Activated naive CD8-positive, alpha-beta T cell treated with anti-CD3 and anti-CD28 coated beads, Interleukin-2, amount 50 U/mL, for 24 hours (primary cell): ENCODE measurements around the gene CCDC27.
A peak's percentile ranks its signal among the peaks of the same experiment; 100 is the strongest.
"Not testable (repeated sequence)": the region's sequence is repeated elsewhere in the genome, so short reads cannot be mapped to it uniquely, and the experiment has no call there.

Experiments
- ATAC-seq: fragments of 150-1000 bp; cut with Tn5 transposase; one replicate; pipeline ENCODE4 v1.10.0; 2021
- DNase-seq: peaks from one replicate; pipeline ENCODE4 v3.0.0; 2021
- H3K27ac Mint-ChIP-seq: one replicate; pipeline ENCODE4 v1.8.0; 2021; ENCODE audit warnings: mild to moderate bottlenecking, mixed read lengths
- H3K27me3 Mint-ChIP-seq: one replicate; pipeline ENCODE4 v1.8.0; 2021; ENCODE audit warnings: mixed read lengths
- H3K36me3 Mint-ChIP-seq: one replicate; pipeline ENCODE4 v1.8.0; 2021; ENCODE audit warnings: low read depth, mixed read lengths
- H3K4me1 Mint-ChIP-seq: one replicate; pipeline ENCODE4 v1.8.0; 2021; ENCODE audit warnings: mixed read lengths
- H3K4me3 Mint-ChIP-seq: one replicate; pipeline ENCODE4 v1.8.0; 2021; ENCODE audit warnings: mild to moderate bottlenecking, moderate library complexity, mixed read lengths
- H3K9me3 Mint-ChIP-seq: one replicate; pipeline ENCODE4 v1.8.0; 2021; ENCODE audit warnings: mixed read lengths

Gene CCDC27

GRCh38 chr1:3713840-3714239, 38.4 kb upstream of the CCDC27 start:
- Mint-ChIP-seq H3K4me3 (no peak overlapping the region), H3K27me3 (peaks cover 7% of the 10 kb centered on the region)

GRCh38 chr1:3714284-3714741, 37.9 kb upstream of the CCDC27 start:
- no peak for DNase-seq
- ATAC-seq: no peak
- Mint-ChIP-seq H3K4me3 (no peak overlapping the region), H3K27ac (no peak overlapping the region), H3K36me3 (no peaks in the 10 kb centered on the region), H3K9me3 (no peaks in the 10 kb centered on the region), H3K27me3 (peaks cover 7% of the 10 kb centered on the region), H3K4me1 (no peaks in the 10 kb centered on the region)

More at GRCh38 chr1:3713840-3714239, 38.4 kb upstream of the CCDC27 start:
- Mint-ChIP-seq H3K4me1 (no peaks in the 10 kb centered on the region), H3K9me3 (no peaks in the 10 kb centered on the region), H3K27ac (no peak overlapping the region), H3K36me3 (no peaks in the 10 kb centered on the region)
- no peak for ATAC-seq
- no peak for DNase-seq

GRCh38 chr1:3714814-3715213, 37.4 kb upstream of the CCDC27 start:
- no peak for ATAC-seq
- Mint-ChIP-seq H3K9me3 (no peaks in the 10 kb centered on the region), H3K4me1 (no peaks in the 10 kb centered on the region), H3K36me3 (no peaks in the 10 kb centered on the region), H3K27me3 (peaks cover 5% of the 10 kb centered on the region), H3K4me3 (no peak overlapping the region), H3K27ac (no peak overlapping the region)
- DNase-seq: no peak

GRCh38 chr1:3716351-3716750, 35.9 kb upstream of the CCDC27 start:
- no peaks in the 10 kb centered on the region for H3K27me3 Mint-ChIP-seq
- H3K4me3 Mint-ChIP-seq: no peak overlapping the region
- H3K36me3 Mint-ChIP-seq: no peaks in the 10 kb centered on the region
- H3K4me1 Mint-ChIP-seq: no peaks in the 10 kb centered on the region
- no peak overlapping the region for H3K27ac Mint-ChIP-seq
- DNase-seq: no peak
- no peak for ATAC-seq
- no peaks in the 10 kb centered on the region for H3K9me3 Mint-ChIP-seq

GRCh38 chr1:3717041-3717714, 35.1 kb upstream of the CCDC27 start:
- Mint-ChIP-seq H3K9me3 (no peaks in the 10 kb centered on the region), H3K4me3 (no peak overlapping the region), H3K4me1 (no peaks in the 10 kb centered on the region), H3K27me3 (no peaks in the 10 kb centered on the region), H3K27ac (no peak overlapping the region), H3K36me3 (no peaks in the 10 kb centered on the region)
- DNase-seq: no peak
- no peak for ATAC-seq

- Mint-ChIP-seq H3K9me3 (no peaks in the 10 kb centered on the region), H3K4me1 (no peaks in the 10 kb centered on the region), H3K36me3 (no peaks in the 10 kb centered on the region), H3K4me3 (no peak overlapping the region), H3K27ac (no peak overlapping the region), H3K27me3 (no peaks in the 10 kb centered on the region)
- DNase-seq: peak; percentile 31
- no peak for ATAC-seq
Measured at GRCh38 chr1:3717715-3718601, 34.3 kb upstream of the CCDC27 start.

GRCh38 chr1:3718764-3719163, 33.5 kb upstream of the CCDC27 start:
- H3K27ac Mint-ChIP-seq: no peak overlapping the region
- H3K27me3 Mint-ChIP-seq: no peaks in the 10 kb centered on the region
- no peaks in the 10 kb centered on the region for H3K9me3 Mint-ChIP-seq
- no peaks in the 10 kb centered on the region for H3K4me1 Mint-ChIP-seq
- H3K4me3 Mint-ChIP-seq: no peak overlapping the region
- H3K36me3 Mint-ChIP-seq: no peaks in the 10 kb centered on the region
- ATAC-seq: no peak
- DNase-seq: no peak

GRCh38 chr1:3721955-3722465, 30.2 kb upstream of the CCDC27 start:
- ATAC-seq (no peak), DNase-seq (no peak)
- no peaks in the 10 kb centered on the region for H3K4me1 Mint-ChIP-seq
- H3K4me3 Mint-ChIP-seq: no peak overlapping the region
- H3K36me3 Mint-ChIP-seq: no peaks in the 10 kb centered on the region
- no peaks in the 10 kb centered on the region for H3K27me3 Mint-ChIP-seq
- H3K27ac Mint-ChIP-seq: no peak overlapping the region
- H3K9me3 Mint-ChIP-seq: no peaks in the 10 kb centered on the region

GRCh38 chr1:3722846-3723245, 29.4 kb upstream of the CCDC27 start:
- no peak overlapping the region for H3K4me3 Mint-ChIP-seq
- H3K27me3 Mint-ChIP-seq: no peaks in the 10 kb centered on the region
- DNase-seq (no peak), ATAC-seq (no peak)
- no peak overlapping the region for H3K27ac Mint-ChIP-seq
- H3K9me3 Mint-ChIP-seq: no peaks in the 10 kb centered on the region
- no peaks in the 10 kb centered on the region for H3K36me3 Mint-ChIP-seq
- H3K4me1 Mint-ChIP-seq: no peaks in the 10 kb centered on the region

GRCh38 chr1:3724416-3725030, 27.7 kb upstream of the CCDC27 start:
- H3K27me3 Mint-ChIP-seq, H3K9me3 Mint-ChIP-seq, H3K4me1 Mint-ChIP-seq, H3K27ac Mint-ChIP-seq, H3K36me3 Mint-ChIP-seq, H3K4me3 Mint-ChIP-seq: not testable (repeated sequence)
- DNase-seq: peak; percentile 86
- peak; percentile 34 for ATAC-seq

GRCh38 chr1:3725366-3725765, 26.9 kb upstream of the CCDC27 start:
- ATAC-seq (no peak), DNase-seq (no peak)
- no peaks in the 10 kb centered on the region for H3K36me3 Mint-ChIP-seq
- no peak overlapping the region for H3K27ac Mint-ChIP-seq
- H3K4me3 Mint-ChIP-seq: no peak overlapping the region
- H3K4me1 Mint-ChIP-seq: no peaks in the 10 kb centered on the region
- H3K27me3 Mint-ChIP-seq: no peaks in the 10 kb centered on the region
- no peaks in the 10 kb centered on the region for H3K9me3 Mint-ChIP-seq

- Mint-ChIP-seq H3K27ac (no peak overlapping the region), H3K36me3 (no peaks in the 10 kb centered on the region), H3K4me1 (no peaks in the 10 kb centered on the region), H3K9me3 (no peaks in the 10 kb centered on the region), H3K4me3 (no peak overlapping the region), H3K27me3 (no peaks in the 10 kb centered on the region)
- ATAC-seq (peak; percentile 38), DNase-seq (peak; percentile 19)
Measured at GRCh38 chr1:3727042-3727824, 25.0 kb upstream of the CCDC27 start.

- no peak overlapping the region for H3K4me3 Mint-ChIP-seq
- no peak overlapping the region for H3K27ac Mint-ChIP-seq
- H3K4me1 Mint-ChIP-seq: no peaks in the 10 kb centered on the region
- ATAC-seq (no peak), DNase-seq (no peak)
- no peaks in the 10 kb centered on the region for H3K9me3 Mint-ChIP-seq
- H3K36me3 Mint-ChIP-seq: no peaks in the 10 kb centered on the region
- no peaks in the 10 kb centered on the region for H3K27me3 Mint-ChIP-seq
Measured at GRCh38 chr1:3727825-3728776, 24.1 kb upstream of the CCDC27 start.
